ENCODE measurements around the gene LDHAL6A.

The LDHAL6A gene

GRCh38 chr11:18498039-18498438, 42.4 kb downstream of the LDHAL6A start:
- TF ChIP-seq CTCF (IDR thresholded peaks at IDR 0.05; ENCODE audit: low read depth, low read length, missing control alignments) = no peak
- H3K27me3 ChIP-seq (replicated peaks) = no peaks in the 10 kb centered on the region
- DNase-seq = no peak
- H3K4me3 ChIP-seq (ENCODE audit: low read depth, low read length) = no peak overlapping the region
- H3K36me3 ChIP-seq (replicated peaks) = peaks cover 28% of the 10 kb centered on the region
- in situ Hi-C loops (cut with HindIII; ENCODE audit: low pct_ligation_motif_present, low sequenced_read_pairs) = no loop called here
- no peak overlapping the region for H3K27ac ChIP-seq

- Histone ChIP-seq H3K36me3 (replicated peaks) (peaks cover 34% of the 10 kb centered on the region), H3K27ac (no peak overlapping the region), H3K27me3 (replicated peaks) (no peaks in the 10 kb centered on the region), H3K4me3 (ENCODE audit: low read depth, low read length) (no peak overlapping the region)
- TF ChIP-seq CTCF (IDR thresholded peaks at IDR 0.05; ENCODE audit: low read depth, low read length, missing control alignments) = no peak
- DNase-seq = no peak
- in situ Hi-C loops (cut with HindIII; ENCODE audit: low pct_ligation_motif_present, low sequenced_read_pairs) = no loop called here
Observed at GRCh38 chr11:18501629-18502028, 46.0 kb downstream of the LDHAL6A start.

- no peak overlapping the region for H3K27ac ChIP-seq
- no peak for DNase-seq
- no peak overlapping the region for H3K4me3 ChIP-seq (ENCODE audit: low read depth, low read length)
- in situ Hi-C loops (cut with HindIII; ENCODE audit: low pct_ligation_motif_present, low sequenced_read_pairs) = no loop called here
- no peak for TF ChIP-seq CTCF (IDR thresholded peaks at IDR 0.05; ENCODE audit: low read depth, low read length, missing control alignments)
- H3K36me3 ChIP-seq (replicated peaks) = peaks cover 34% of the 10 kb centered on the region
- H3K27me3 ChIP-seq (replicated peaks) = no peaks in the 10 kb centered on the region
Observed at GRCh38 chr11:18502352-18502751, 46.7 kb downstream of the LDHAL6A start.

- in situ Hi-C loops (cut with HindIII; ENCODE audit: low pct_ligation_motif_present, low sequenced_read_pairs) = no loop called here
Observed at GRCh38 chr11:18521122-18521521, 65.5 kb downstream of the LDHAL6A start.

GRCh38 chr11:18522388-18522787, 66.7 kb downstream of the LDHAL6A start:
- no peaks in the 10 kb centered on the region for H3K27me3 ChIP-seq (replicated peaks)
- H3K4me3 ChIP-seq (ENCODE audit: low read depth, low read length) = no peak overlapping the region
- peak; percentile 31 for TF ChIP-seq CTCF (IDR thresholded peaks at IDR 0.05; ENCODE audit: low read depth, low read length, missing control alignments)
- in situ Hi-C loops (cut with HindIII; ENCODE audit: low pct_ligation_motif_present, low sequenced_read_pairs) = no loop called here
- DNase-seq = no peak
- H3K36me3 ChIP-seq (replicated peaks) = no peaks in the 10 kb centered on the region
- H3K27ac ChIP-seq = no peak overlapping the region

More at GRCh38 chr11:18521122-18521521, 65.5 kb downstream of the LDHAL6A start:
- TF ChIP-seq CTCF (IDR thresholded peaks at IDR 0.05; ENCODE audit: low read depth, low read length, missing control alignments) = no peak
- H3K27ac ChIP-seq = no peak overlapping the region
- DNase-seq = no peak
- H3K27me3 ChIP-seq (replicated peaks) = no peaks in the 10 kb centered on the region
- H3K36me3 ChIP-seq (replicated peaks) = no peaks in the 10 kb centered on the region
- no peak overlapping the region for H3K4me3 ChIP-seq (ENCODE audit: low read depth, low read length)

GRCh38 chr11:18523084-18523483, 67.4 kb downstream of the LDHAL6A start:
- in situ Hi-C loops (cut with HindIII; ENCODE audit: low pct_ligation_motif_present, low sequenced_read_pairs) = no loop called here
- no peak overlapping the region for H3K27ac ChIP-seq
- no peaks in the 10 kb centered on the region for H3K27me3 ChIP-seq (replicated peaks)
- H3K36me3 ChIP-seq (replicated peaks) = no peaks in the 10 kb centered on the region
- TF ChIP-seq CTCF (IDR thresholded peaks at IDR 0.05; ENCODE audit: low read depth, low read length, missing control alignments) = no peak
- DNase-seq = no peak
- H3K4me3 ChIP-seq (ENCODE audit: low read depth, low read length) = no peak overlapping the region

All from brain microvascular endothelial cell (primary cell).